H9 (cell line): ENCODE data around the gene SEMA4A. TPM values are rescaled to one million over a fixed set of nuclear protein-coding genes. Genes with fewer than 3 reads are reported as not detected.

ENCODE experiments used
- DNase-seq: peaks from one replicate; pipeline ENCODE4 v3.0.0-alpha.2; 2017
- H2AFZ ChIP-seq: one replicate; pipeline ENCODE4 v1.6.1; 2013; ENCODE audit warnings: mild to moderate bottlenecking, low read length, control low read depth, moderate library complexity
- H2AK5ac ChIP-seq: 2 replicates; pipeline ENCODE4 v1.6.1; 2013; ENCODE audit warnings: low read length, control low read depth, mixed read lengths; ENCODE audit not compliant: insufficient read length
- H2BK120ac ChIP-seq: one replicate; pipeline ENCODE4 v1.6.1; 2013; ENCODE audit warnings: low read depth, mild to moderate bottlenecking, low read length, control low read depth, inconsistent platforms; ENCODE audit not compliant: poor library complexity, severe bottlenecking
- H2BK12ac ChIP-seq: 2 replicates; pipeline ENCODE4 v1.6.1; 2013; ENCODE audit warnings: low read length, control low read depth, mixed read lengths, low read depth; ENCODE audit not compliant: insufficient read length
- H2BK15ac ChIP-seq: 2 replicates; pipeline ENCODE4 v1.6.1; 2013; ENCODE audit warnings: low read depth, low read length, control low read depth
- H2BK20ac ChIP-seq: one replicate; pipeline ENCODE4 v1.6.1; 2013; ENCODE audit warnings: low read depth, mild to moderate bottlenecking, low read length, control low read depth, inconsistent platforms; ENCODE audit not compliant: poor library complexity, severe bottlenecking
- H2BK5ac ChIP-seq: 2 replicates; pipeline ENCODE4 v1.6.1; 2013; ENCODE audit warnings: low read length, control low read depth, mixed read lengths; ENCODE audit not compliant: insufficient read length
- H3K14ac ChIP-seq: 2 replicates; pipeline ENCODE4 v1.6.1; 2013; ENCODE audit warnings: low read length, control low read depth; ENCODE audit not compliant: insufficient read depth
- H3K18ac ChIP-seq: 2 replicates; pipeline ENCODE4 v1.6.1; 2013; ENCODE audit warnings: low read depth, mild to moderate bottlenecking, mixed read lengths, low read length, control low read depth; ENCODE audit not compliant: insufficient read length
- H3K23ac ChIP-seq: 2 replicates; pipeline ENCODE4 v1.6.1; 2013; ENCODE audit warnings: low read length, control low read depth, mixed read lengths, low read depth; ENCODE audit not compliant: insufficient read length
- H3K23me2 ChIP-seq: 2 replicates; pipeline ENCODE4 v1.6.1; 2013; ENCODE audit warnings: low read depth, mild to moderate bottlenecking, mixed read lengths, low read length, control low read depth; ENCODE audit not compliant: insufficient read length, poor library complexity, severe bottlenecking
- H3K27ac ChIP-seq: 2 replicates; pipeline ENCODE4 v1.5.1; 2013; ENCODE audit warnings: low read length, control low read depth, mixed read lengths, low read depth; ENCODE audit not compliant: insufficient read length
- H3K27me3 ChIP-seq: 2 replicates; pipeline ENCODE4 v1.6.1; 2013; ENCODE audit warnings: low read length, control low read depth, inconsistent platforms; ENCODE audit not compliant: insufficient read depth
- H3K4ac ChIP-seq: 2 replicates; pipeline ENCODE4 v1.6.1; 2013; ENCODE audit warnings: low read depth, mild to moderate bottlenecking, control low read depth, inconsistent platforms, low read length, moderate library complexity
- H3K4me1 ChIP-seq: 2 replicates; pipeline ENCODE4 v1.6.1; 2013; ENCODE audit warnings: low read length, control low read depth, inconsistent platforms; ENCODE audit not compliant: insufficient read depth
- H3K4me2 ChIP-seq: 2 replicates; pipeline ENCODE4 v1.6.1; 2013; ENCODE audit warnings: low read length, control low read depth, mixed read lengths; ENCODE audit not compliant: insufficient read length, insufficient read depth
- H3K56ac ChIP-seq: 2 replicates; pipeline ENCODE4 v1.6.1; 2013; ENCODE audit warnings: low read depth, mild to moderate bottlenecking, mixed read lengths, low read length, control low read depth; ENCODE audit not compliant: insufficient read length
- H3K79me1 ChIP-seq: 2 replicates; pipeline ENCODE4 v1.6.1; 2013; ENCODE audit warnings: low read depth, mild to moderate bottlenecking, moderate library complexity, low read length, control low read depth, inconsistent platforms; ENCODE audit not compliant: insufficient read depth, poor library complexity, severe bottlenecking
- H3K79me2 ChIP-seq: 2 replicates; pipeline ENCODE4 v1.6.1; 2013; ENCODE audit warnings: low read length, control low read depth, inconsistent platforms; ENCODE audit not compliant: insufficient read depth
- H3K9ac ChIP-seq: 2 replicates; pipeline ENCODE4 v1.6.1; 2013; ENCODE audit warnings: low read length, control low read depth, mixed read lengths; ENCODE audit not compliant: insufficient read length; ENCODE audit errors: extremely low read depth
- H3K9me3 ChIP-seq: one replicate; pipeline ENCODE4 v1.6.1; 2013; ENCODE audit warnings: low read depth, low read length, inconsistent platforms; ENCODE audit not compliant: control insufficient read depth
- H3T11ph ChIP-seq: one replicate; pipeline ENCODE4 v1.6.1; 2013; ENCODE audit warnings: mild to moderate bottlenecking, low read length, control low read depth, inconsistent platforms
- H4K20me1 ChIP-seq: one replicate; pipeline ENCODE4 v1.6.1; 2013; ENCODE audit not compliant: control insufficient read depth, insufficient read length, insufficient read depth
- H4K5ac ChIP-seq: 2 replicates; pipeline ENCODE4 v1.6.1; 2013; ENCODE audit warnings: low read depth, mild to moderate bottlenecking, mixed read lengths, low read length, control low read depth; ENCODE audit not compliant: insufficient read length
- H4K8ac ChIP-seq: replicated peaks from 2 replicates; pipeline ENCODE4 v1.6.1; 2013; ENCODE audit warnings: low read length, control low read depth, mixed read lengths, low read depth; ENCODE audit not compliant: insufficient read length
- H4K91ac ChIP-seq: 2 replicates; pipeline ENCODE4 v1.6.1; 2013; ENCODE audit warnings: low read depth, mild to moderate bottlenecking, moderate library complexity, mixed read lengths, low read length, control low read depth; ENCODE audit not compliant: insufficient read length
- H3K27ac Mint-ChIP-seq, 3 experiments: 2 replicates in 2 of 3; 3 replicates in 1 of 3; pipeline ENCODE4 v1.8.0; 2020 to 2021; ENCODE audit warnings: mixed read lengths in 3 of 3, mild to moderate bottlenecking in 1 of 3, moderate library complexity in 1 of 3
- H3K27me3 Mint-ChIP-seq: 2 replicates; pipeline ENCODE4 v1.8.0; 2021; ENCODE audit warnings: low read depth, mild to moderate bottlenecking, moderate library complexity, mixed read lengths
- H3K36me3 Mint-ChIP-seq, 3 experiments: 2 replicates in 2 of 3; 3 replicates in 1 of 3; pipeline ENCODE4 v1.8.0; 2020 to 2021; ENCODE audit warnings: low read depth in 3 of 3, mixed read lengths in 3 of 3; ENCODE audit not compliant: insufficient read depth in 1 of 3
- H3K4me1 Mint-ChIP-seq, 2 experiments: 2 replicates each; pipeline ENCODE4 v1.8.0; 2020; ENCODE audit warnings: mixed read lengths in 2 of 2
- H3K4me3 Mint-ChIP-seq, 2 experiments: 2 replicates in 1 of 2; 3 replicates in 1 of 2; pipeline ENCODE4 v1.8.0; 2020 to 2021; ENCODE audit warnings: mild to moderate bottlenecking in 2 of 2, mixed read lengths in 2 of 2, moderate library complexity in 1 of 2
- H3K9me3 Mint-ChIP-seq, 2 experiments: 2 replicates in 1 of 2; 3 replicates in 1 of 2; pipeline ENCODE4 v1.8.0; 2020; ENCODE audit warnings: mild to moderate bottlenecking in 2 of 2, mixed read lengths in 2 of 2, moderate library complexity in 1 of 2
- CTCF ChIP-seq: fragments of 200-600 bp; sonication (generic); conservative IDR thresholded peaks from 3 replicates; pipeline ENCODE4 v1.8.0; 2021; ENCODE audit warnings: antibody characterized with exemption, mild to moderate bottlenecking
- WGBS: extraction: QIAGEN DNeasy Blood & Tissue Kit; methylation state at CpG from one replicate; pipeline ENCODE4 v1.1.7; 2013; ENCODE audit warnings: missing lambda C conversion rate, low lambda C conversion rate, mixed read lengths; ENCODE audit not compliant: insufficient read length; ENCODE audit errors: extremely low coverage; 5-methylcytosine and 5-hydroxymethylcytosine counted together
- total RNA-seq: library from RNA; stranded (reverse); gene quantifications from 2 replicates; pipeline ENCODE4 v1.2.1, GENCODE V29; 2021

SEMA4A gene
- total RNA-seq, 1 experiment from 2014 or later, result 11.1 TPM

GRCh38 chr1:156164125-156164831 lies 10.9 kb downstream of the SEMA4A start:
- Histone ChIP-seq H4K91ac (no peak overlapping the region), H2BK20ac (no peak overlapping the region), H3K4ac (no peak overlapping the region), H4K5ac (no peak overlapping the region), H3K56ac (no peak overlapping the region), H3K23me2 (peaks cover 5% of the 10 kb centered on the region), H3K27ac (no peak overlapping the region), H2AFZ (no peak overlapping the region), H2AK5ac (no peak overlapping the region), H3T11ph (no peak overlapping the region), H2BK120ac (no peak overlapping the region), H3K4me2 (no peak overlapping the region), H3K79me2 (no peaks in the 10 kb centered on the region), H3K27me3 (no peaks in the 10 kb centered on the region), H3K14ac (no peak overlapping the region), H3K79me1 (no peaks in the 10 kb centered on the region), H2BK12ac (no peak overlapping the region), H2BK5ac (no peak overlapping the region), H3K18ac (no peak overlapping the region), H2BK15ac (no peak overlapping the region), H3K9ac (no peak overlapping the region), H3K4me1 (no peaks in the 10 kb centered on the region; the same call in 1 of the 2 replicates), H3K9me3 (no peaks in the 10 kb centered on the region), H4K8ac (no peak overlapping the region), H3K23ac (no peak overlapping the region), H4K20me1 (no peaks in the 10 kb centered on the region)
- no CpG with 5 or more reads among the region's 6 CpGs for WGBS
- Mint-ChIP-seq H3K27me3 (no peaks in the 10 kb centered on the region), H3K27ac (no peak overlapping the region), H3K36me3 (peaks cover 2 to 33% (median 26%) of the 10 kb centered on the region in 3 experiments; a peak in 6 of 7 replicates), H3K4me3 (no peak overlapping the region), H3K9me3 (no peaks in the 10 kb centered on the region), H3K4me1 (peaks cover 28 to 33% of the 10 kb centered on the region in 2 experiments)
- TF ChIP-seq CTCF, result no peak
- no peak for DNase-seq
